GM19035 (cell line): ENCODE measurements around the gene SPOCD1.

Source experiments
- ATAC-seq: cut with Tn5 transposase; IDR thresholded peaks from one replicate; pipeline ENCODE4 v1.9.1; 2021; ENCODE audit not compliant: unreplicated experiment

The SPOCD1 gene

GRCh38 chr1:31815752-31816500 is at the start of gene SPOCD1:
Gene SPOCD1, minus strand, starts transcription at chr1:31816022. Its CDS starts 689 bp downstream, at chr1:31815333.
- ATAC-seq, result no peak

DNA sequence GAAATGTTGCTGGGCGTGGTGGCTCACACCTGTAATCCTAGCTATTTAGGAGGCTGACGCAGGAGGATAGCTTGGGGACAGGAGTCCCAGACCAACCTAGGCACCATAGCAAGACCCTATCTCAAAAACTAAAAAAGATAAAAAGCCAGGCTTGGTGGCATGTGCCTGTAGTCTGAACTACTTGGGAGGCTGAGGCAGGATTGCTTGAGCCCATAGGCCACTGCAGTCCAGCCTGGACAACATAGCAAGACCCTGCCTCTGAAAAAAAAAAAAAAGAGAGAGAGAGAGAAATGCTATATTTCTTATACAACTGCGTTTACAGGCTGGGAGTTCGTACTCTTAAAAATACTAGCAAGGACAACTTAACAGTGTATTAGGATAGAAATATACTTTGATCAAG is 46.2 kb upstream of the SPOCD1 start:
- no peak for ATAC-seq

DNA sequence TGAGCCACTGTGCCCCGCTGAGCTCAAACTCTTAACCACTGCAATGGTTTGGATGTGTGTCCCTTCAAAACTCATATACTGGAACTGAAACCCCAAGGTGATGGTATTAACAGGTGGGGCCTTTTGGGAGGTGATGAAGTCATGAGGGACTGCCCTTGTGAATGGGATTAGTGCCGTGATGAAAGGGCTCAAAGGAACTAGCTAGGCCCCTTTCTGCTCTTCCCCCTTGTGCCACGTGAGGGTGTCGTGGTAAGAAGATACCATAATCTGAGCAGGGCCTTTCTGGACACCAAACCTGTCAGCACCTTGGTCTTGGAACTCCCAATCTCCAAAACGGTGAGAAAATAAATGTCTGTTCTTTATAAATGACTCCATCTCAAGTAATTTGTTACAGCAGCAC is 45.5 kb upstream of the SPOCD1 start:
- ATAC-seq, result no peak

GRCh38 chr1:31860581-31860980 is 44.8 kb upstream of the SPOCD1 start:
- ATAC-seq, result no peak

GRCh38 chr1:31859719-31860118 is 43.9 kb upstream of the SPOCD1 start:
- no peak for ATAC-seq

GRCh38 chr1:31859044-31859443 is 43.2 kb upstream of the SPOCD1 start:
- ATAC-seq, result no peak

DNA sequence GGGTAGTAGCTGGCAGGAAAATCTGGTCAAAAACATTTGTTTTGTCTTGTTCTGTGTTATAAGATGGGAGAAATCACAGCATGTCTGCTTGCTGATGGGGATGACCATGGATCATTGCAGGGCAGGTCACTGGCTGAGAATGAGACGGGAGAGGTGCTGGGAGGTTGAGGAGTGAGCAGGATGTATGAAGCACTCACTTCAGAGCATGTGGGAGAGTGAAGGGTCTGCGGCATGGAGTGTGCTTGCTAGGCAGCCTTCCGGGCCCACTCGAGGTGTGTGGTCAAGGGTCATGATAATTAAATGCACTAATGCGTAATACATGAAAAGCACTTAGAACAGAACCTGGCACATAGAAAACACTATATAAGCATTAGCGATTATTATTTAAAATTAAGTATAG is 42.0 kb upstream of the SPOCD1 start:
- no peak for ATAC-seq

DNA sequence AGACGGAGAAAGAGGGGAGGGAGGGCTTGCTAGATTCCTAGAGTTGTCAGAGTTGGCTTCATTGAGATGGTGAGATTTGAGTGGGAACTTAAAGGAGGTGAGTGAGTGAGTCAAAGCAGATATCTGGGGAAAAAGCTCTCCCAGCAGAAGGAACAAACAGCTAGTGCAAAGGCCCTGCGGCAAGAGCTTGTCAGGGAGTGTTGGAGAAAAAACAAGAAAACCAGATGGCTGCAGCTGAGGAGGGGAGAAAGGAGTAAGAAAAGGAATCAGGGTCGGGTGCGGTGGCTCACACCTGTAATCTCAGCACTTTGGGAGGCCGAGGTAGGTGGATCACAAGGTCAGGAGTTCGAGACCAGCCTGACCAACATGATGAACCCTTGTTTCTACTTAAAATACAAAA is 40.3 kb upstream of the SPOCD1 start:
- ATAC-seq, result no peak

GRCh38 chr1:31855038-31855845 is 39.4 kb upstream of the SPOCD1 start:
- ATAC-seq, result no peak

- no peak for ATAC-seq
Measured at GRCh38 chr1:31849653-31850052, 33.8 kb upstream of the SPOCD1 start.

DNA sequence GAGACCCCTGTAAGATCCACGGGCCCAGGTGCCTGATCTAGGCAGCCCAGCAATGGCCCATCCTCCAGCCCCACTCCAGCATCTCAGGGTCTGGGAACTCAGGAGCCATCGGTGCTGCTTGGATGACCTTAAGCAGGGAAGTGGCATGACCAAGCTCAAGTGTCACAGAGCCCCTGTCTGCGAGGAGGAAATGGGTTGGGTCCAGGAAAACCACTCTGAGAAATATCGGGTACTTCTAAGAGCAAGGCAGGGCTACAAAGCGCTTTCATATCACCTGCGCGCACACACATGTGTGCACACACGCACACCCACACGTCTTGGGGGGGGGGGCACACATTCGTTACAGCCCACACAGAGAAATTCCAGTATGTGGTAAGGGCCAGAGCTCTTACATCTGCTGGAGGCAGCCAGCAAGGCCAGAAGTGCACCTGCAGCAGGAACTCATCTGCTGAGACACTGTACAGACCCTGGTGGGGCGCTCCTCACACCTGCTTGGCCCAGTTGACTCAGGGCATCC is 32.6 kb upstream of the SPOCD1 start:
- ATAC-seq, result no peak

DNA sequence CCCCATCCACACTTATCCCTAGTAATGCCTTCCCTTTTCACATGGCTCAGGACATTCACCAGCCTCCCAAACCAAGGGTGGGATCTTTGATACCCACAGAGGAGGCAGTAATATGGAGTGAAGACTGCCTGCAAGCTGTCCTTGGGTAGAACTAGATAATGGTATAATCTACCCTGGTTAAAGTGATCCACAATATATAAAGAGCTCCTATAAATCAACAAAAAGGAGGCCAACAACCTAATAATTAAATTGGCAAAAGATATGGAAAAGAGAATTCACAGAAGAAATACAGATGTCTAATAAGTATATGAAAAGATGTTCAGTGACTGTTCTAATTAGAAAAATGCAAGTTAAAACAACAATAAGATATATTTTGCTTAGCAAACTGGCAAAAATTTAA is 30.7 kb upstream of the SPOCD1 start:
- ATAC-seq, result no peak

- no peak for ATAC-seq
Measured at GRCh38 chr1:31843506-31843905, 27.7 kb upstream of the SPOCD1 start.

- ATAC-seq, result no peak
Measured at GRCh38 chr1:31839662-31840343, 24.0 kb upstream of the SPOCD1 start.

- ATAC-seq, result no peak
Measured at GRCh38 chr1:31837451-31838158, 21.8 kb upstream of the SPOCD1 start.

DNA sequence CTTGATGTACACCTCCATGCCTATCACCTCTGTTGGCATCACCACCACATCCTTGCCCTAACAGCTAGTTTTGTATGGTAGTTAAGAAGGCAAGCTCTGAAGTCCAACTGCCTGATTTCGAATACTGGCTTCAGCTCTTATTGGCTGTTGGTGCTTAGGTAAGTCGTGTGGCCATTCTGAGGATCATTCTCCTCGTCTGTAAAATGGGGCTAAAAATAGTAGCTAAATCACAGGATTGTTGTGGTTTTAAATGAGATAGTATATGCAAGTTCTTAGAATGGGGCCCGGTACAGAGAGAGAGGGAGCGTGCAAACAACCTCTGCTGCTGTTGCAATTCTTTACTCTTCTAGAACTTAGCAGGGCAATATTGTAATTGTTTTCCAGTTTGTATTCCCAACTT is 20.8 kb upstream of the SPOCD1 start:
- no peak for ATAC-seq

- ATAC-seq, result no peak
Measured at GRCh38 chr1:31835415-31835814, 19.6 kb upstream of the SPOCD1 start.

DNA sequence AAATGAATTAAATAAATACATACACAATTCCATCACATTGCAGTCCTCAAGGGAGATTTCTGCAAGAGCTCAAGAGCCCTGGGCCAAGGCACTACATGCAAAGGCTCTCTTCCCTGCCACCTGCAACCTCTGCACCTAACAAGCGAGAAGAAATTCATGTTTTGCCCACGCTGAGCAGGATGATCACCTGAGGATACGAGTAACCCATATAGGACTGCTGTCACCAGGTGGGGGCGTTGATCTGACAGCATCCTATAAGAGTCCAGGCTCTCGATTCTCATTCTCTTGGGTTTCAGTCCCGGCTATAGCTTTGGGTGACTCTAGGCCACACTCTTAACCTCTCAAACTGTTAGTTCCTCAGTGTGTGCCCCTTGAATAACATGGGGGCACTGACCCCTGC is 18.7 kb upstream of the SPOCD1 start:
- ATAC-seq, result no peak

- ATAC-seq, result no peak
Measured at GRCh38 chr1:31831397-31832378, 15.9 kb upstream of the SPOCD1 start.

DNA sequence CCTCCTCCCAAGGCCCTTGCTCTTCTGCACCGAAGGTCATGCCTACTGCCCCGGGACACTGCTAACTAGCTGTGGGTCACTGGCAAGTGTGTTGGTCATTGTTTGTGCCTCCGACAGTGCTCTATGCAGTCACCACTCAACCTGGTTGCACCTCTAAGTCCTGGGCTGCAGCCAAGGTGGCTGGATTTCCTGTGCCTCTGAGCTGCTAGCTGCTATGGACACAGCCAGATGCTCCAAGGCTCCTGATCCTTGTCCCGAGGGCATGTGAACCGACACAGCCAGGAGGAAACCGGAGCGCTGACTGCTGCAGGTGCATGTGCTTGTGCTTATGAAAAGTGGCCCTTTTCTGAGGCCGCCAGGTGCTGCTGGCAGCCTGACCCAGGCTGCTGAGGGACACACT is 14.7 kb upstream of the SPOCD1 start:
- ATAC-seq, result no peak
